GM21825 (cell line): ENCODE measurements around the gene HS6ST1.
"Not testable (repeated sequence)": the region's sequence is repeated elsewhere in the genome, so short reads cannot be mapped to it uniquely, and the experiment has no call there.

Experiments
- ATAC-seq: cut with Tn5 transposase; IDR thresholded peaks from one replicate; pipeline ENCODE4 v1.9.1; 2021; ENCODE audit warnings: mild to moderate bottlenecking, moderate library complexity; ENCODE audit not compliant: unreplicated experiment

HS6ST1 gene

GRCh38 chr2:128269990-128270671 lies 48.5 kb downstream of the HS6ST1 start:
- ATAC-seq = no peak

- no peak for ATAC-seq
Measured at GRCh38 chr2:128269063-128269989, 49.3 kb downstream of the HS6ST1 start.

GRCh38 chr2:128268611-128269010 lies 50.1 kb downstream of the HS6ST1 start:
- ATAC-seq = not testable (repeated sequence)

GRCh38 chr2:128268145-128268544 lies 50.5 kb downstream of the HS6ST1 start:
- ATAC-seq = not testable (repeated sequence)

- not testable (repeated sequence) for ATAC-seq
Measured at GRCh38 chr2:128267649-128268048, 51.0 kb downstream of the HS6ST1 start.

- not testable (repeated sequence) for ATAC-seq
Measured at GRCh38 chr2:128267197-128267596, 51.5 kb downstream of the HS6ST1 start.

GRCh38 chr2:128266463-128266862 lies 52.2 kb downstream of the HS6ST1 start:
- not testable (repeated sequence) for ATAC-seq

GRCh38 chr2:128265608-128265993 lies 53.1 kb downstream of the HS6ST1 start:
- ATAC-seq = not testable (repeated sequence)

- no peak for ATAC-seq
Measured at GRCh38 chr2:128264881-128265607, 53.6 kb downstream of the HS6ST1 start.

- no peak for ATAC-seq
Measured at GRCh38 chr2:128263902-128264331, 54.8 kb downstream of the HS6ST1 start.

- no peak for ATAC-seq
Measured at GRCh38 chr2:128262315-128263253, 56.1 kb downstream of the HS6ST1 start.

GRCh38 chr2:128261245-128262128 lies 57.2 kb downstream of the HS6ST1 start:
- ATAC-seq = no peak

- no peak for ATAC-seq
Measured at GRCh38 chr2:128260239-128261138, 58.2 kb downstream of the HS6ST1 start.

- no peak for ATAC-seq
Measured at GRCh38 chr2:128259585-128259984, 59.1 kb downstream of the HS6ST1 start.

- ATAC-seq = no peak
Measured at GRCh38 chr2:128258218-128258617, 60.5 kb downstream of the HS6ST1 start.

GRCh38 chr2:128252501-128252900 lies 66.2 kb downstream of the HS6ST1 start:
- no peak for ATAC-seq

GRCh38 chr2:128252086-128252485 lies 66.6 kb downstream of the HS6ST1 start:
- ATAC-seq = not testable (repeated sequence)
